ENCODE measurements around the gene ACP3. TPM values are rescaled to one million over a fixed set of nuclear protein-coding genes. Genes with fewer than 3 reads are reported as not detected.

The ACP3 gene
- total and polyA plus RNA-seq, 2 of the 13 experiments (the other 11 are each of a cell fraction or from before 2014, with no cell fraction given) = not detected

DNA sequence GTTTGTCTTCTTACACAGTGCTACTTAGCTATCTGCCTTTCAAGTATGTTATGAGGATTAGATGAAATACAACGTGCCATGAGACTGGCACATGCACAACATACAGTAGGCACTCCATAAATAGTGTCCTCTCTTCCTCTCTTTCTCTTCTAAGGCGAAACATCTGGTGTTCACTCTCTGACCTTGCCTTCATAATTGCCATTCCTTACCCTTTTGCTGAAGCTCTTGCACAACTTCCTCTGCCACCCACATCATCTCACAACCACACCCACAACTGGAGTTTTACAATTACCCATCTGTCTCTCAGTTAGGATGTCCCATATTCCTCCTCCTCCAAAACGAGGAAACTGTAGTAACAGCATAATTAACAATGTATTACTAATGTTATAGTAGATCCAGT, 26.4 kb upstream of the ACP3 start:
- Histone ChIP-seq H3K27me3 (ENCODE audit: control insufficient read depth in 1 of 2, insufficient read depth in 2 of 2, low read length in 2 of 2) (no peaks in the 10 kb centered on the region), H3K9me3 (ENCODE audit: low read length) (peaks cover 7% of the 10 kb centered on the region), H3K4me3 (replicated peaks in 1 of 3; ENCODE audit: insufficient read depth in 1 of 3, low read depth in 2 of 3, low read length in 3 of 3) (no peak overlapping the region), H2AFZ (ENCODE audit: low read length) (no peak overlapping the region), H3K79me2 (ENCODE audit: insufficient read depth, low read length) (no peaks in the 10 kb centered on the region), H3K27ac (ENCODE audit: extremely low read length, insufficient read depth, low read length) (no peak overlapping the region), H3K4me1 (ENCODE audit: insufficient read depth, low read length) (peaks cover 3% of the 10 kb centered on the region), H3K4me2 (ENCODE audit: low read depth, low read length) (no peak overlapping the region), H3K36me3 (replicated peaks in 1 of 2; ENCODE audit: control insufficient read depth in 1 of 2, insufficient read depth in 2 of 2, low read length in 2 of 2) (no peaks in the 10 kb centered on the region), H4K20me1 (ENCODE audit: insufficient read depth, low read length) (no peaks in the 10 kb centered on the region), H3K9ac (ENCODE audit: insufficient read depth, low read depth, low read length) (no peak overlapping the region)
- TF ChIP-seq BRCA1 (CRISPR knock-in tag; IDR thresholded peaks at IDR 0.05) (no peak), FOXK2 (IDR thresholded peaks at IDR 0.05) (no peak), ZNF605 (CRISPR knock-in tag; IDR thresholded peaks at IDR 0.05) (no peak), ZNF772 (CRISPR knock-in tag; IDR thresholded peaks at IDR 0.05) (no peak), MZF1 (CRISPR knock-in tag; IDR thresholded peaks at IDR 0.05; ENCODE audit: borderline replicate concordance) (no peak), TBX3 (IDR thresholded peaks at IDR 0.05; ENCODE audit: borderline replicate concordance) (no peak), HNRNPH1 (optimal IDR thresholded peaks at IDR 0.05; ENCODE audit: low read depth, low read length) (no peak), ZSCAN9 (CRISPR knock-in tag; IDR thresholded peaks at IDR 0.05; ENCODE audit: borderline replicate concordance) (no peak)
- TF ChIP-seq, protein P1, sequence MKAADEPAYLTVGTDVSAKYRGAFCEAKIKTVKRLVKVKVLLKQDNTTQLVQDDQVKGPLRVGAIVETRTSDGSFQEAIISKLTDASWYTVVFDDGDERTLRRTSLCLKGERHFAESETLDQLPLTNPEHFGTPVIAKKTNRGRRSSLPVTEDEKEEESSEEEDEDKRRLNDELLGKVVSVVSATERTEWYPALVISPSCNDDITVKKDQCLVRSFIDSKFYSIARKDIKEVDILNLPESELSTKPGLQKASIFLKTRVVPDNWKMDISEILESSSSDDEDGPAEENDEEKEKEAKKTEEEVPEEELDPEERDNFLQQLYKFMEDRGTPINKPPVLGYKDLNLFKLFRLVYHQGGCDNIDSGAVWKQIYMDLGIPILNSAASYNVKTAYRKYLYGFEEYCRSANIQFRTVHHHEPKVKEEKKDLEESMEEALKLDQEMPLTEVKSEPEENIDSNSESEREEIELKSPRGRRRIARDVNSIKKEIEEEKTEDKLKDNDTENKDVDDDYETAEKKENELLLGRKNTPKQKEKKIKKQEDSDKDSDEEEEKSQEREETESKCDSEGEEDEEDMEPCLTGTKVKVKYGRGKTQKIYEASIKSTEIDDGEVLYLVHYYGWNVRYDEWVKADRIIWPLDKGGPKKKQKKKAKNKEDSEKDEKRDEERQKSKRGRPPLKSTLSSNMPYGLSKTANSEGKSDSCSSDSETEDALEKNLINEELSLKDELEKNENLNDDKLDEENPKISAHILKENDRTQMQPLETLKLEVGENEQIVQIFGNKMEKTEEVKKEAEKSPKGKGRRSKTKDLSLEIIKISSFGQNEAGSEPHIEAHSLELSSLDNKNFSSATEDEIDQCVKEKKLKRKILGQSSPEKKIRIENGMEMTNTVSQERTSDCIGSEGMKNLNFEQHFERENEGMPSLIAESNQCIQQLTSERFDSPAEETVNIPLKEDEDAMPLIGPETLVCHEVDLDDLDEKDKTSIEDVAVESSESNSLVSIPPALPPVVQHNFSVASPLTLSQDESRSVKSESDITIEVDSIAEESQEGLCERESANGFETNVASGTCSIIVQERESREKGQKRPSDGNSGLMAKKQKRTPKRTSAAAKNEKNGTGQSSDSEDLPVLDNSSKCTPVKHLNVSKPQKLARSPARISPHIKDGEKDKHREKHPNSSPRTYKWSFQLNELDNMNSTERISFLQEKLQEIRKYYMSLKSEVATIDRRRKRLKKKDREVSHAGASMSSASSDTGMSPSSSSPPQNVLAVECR (CRISPR knock-in tag; IDR thresholded peaks at IDR 0.05; ENCODE audit: borderline replicate concordance) = no peak
- no TSS peak for BruUV-seq (replicated peaks)
- WGBS (ENCODE audit: low lambda C conversion rate) = 13% methylated on average over 3 of the region's 3 CpGs
- intact Hi-C loops (cut with micrococcal nuclease; ENCODE audit: unreplicated experiment) = no loop called here
- POLR2A ChIA-PET = no interaction called here
- CTCF ChIA-PET (ENCODE audit: low intra/inter-chr PET ratio, low total read pairs) = no interaction called here
- DNase-seq (ENCODE audit: low spot score) (no peak), ATAC-seq (no peak), FAIRE-seq (no peak)
- in situ Hi-C loops (cut with HindIII; ENCODE audit: extremely low pct_ligation_motif_present, low pct_unique_long_range_greater_than_20kb) = no loop called here

Data from HepG2 (cell line).